Measurements from ENCODE around the gene CNTNAP5.

DNA sequence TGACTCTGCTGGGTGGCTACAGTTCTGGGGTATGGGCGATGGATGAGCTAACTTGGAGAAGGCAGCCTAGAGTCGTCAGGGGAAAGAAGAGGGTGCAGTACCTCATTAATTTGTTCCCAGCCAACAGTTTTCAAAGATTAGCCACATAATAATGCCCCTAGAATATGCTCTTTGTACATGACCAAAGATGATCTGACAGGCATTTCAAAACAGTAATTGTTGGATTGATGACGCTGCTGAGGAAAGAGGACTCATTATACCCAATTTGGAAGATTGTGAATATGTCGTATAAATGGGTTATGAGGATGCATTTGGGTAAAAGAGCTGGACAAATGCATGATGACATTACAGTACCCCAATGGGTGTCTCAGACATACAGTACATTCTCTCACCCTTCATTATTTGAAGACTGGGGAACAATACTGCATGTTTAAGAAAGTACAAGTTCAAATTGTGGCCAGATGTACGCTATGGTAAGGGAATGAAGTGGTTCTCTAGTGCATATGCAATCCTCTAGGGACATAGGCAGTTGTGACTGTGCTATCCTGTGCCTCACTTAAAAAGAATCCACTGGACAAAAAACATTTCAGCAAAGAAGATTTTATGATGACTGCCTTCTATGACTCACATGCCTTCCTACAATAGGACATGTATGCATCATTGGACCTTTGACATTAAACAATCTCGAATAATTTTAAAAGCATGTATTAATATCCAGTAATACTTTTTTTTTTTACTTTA lies 233.2 kb downstream of the CNTNAP5 start:
- TF ChIP-seq, protein P1, sequence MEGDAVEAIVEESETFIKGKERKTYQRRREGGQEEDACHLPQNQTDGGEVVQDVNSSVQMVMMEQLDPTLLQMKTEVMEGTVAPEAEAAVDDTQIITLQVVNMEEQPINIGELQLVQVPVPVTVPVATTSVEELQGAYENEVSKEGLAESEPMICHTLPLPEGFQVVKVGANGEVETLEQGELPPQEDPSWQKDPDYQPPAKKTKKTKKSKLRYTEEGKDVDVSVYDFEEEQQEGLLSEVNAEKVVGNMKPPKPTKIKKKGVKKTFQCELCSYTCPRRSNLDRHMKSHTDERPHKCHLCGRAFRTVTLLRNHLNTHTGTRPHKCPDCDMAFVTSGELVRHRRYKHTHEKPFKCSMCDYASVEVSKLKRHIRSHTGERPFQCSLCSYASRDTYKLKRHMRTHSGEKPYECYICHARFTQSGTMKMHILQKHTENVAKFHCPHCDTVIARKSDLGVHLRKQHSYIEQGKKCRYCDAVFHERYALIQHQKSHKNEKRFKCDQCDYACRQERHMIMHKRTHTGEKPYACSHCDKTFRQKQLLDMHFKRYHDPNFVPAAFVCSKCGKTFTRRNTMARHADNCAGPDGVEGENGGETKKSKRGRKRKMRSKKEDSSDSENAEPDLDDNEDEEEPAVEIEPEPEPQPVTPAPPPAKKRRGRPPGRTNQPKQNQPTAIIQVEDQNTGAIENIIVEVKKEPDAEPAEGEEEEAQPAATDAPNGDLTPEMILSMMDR (conservative IDR thresholded peaks at IDR 0.05 in 1 of 2, IDR thresholded peaks at IDR 0.05 in 1 of 2; ENCODE audit: extremely low read depth in 1 of 2, insufficient read depth in 1 of 2, low read depth in 1 of 2, low read length in 2 of 2) = no peak
- TF ChIP-seq EZH2 (IDR thresholded peaks at IDR 0.05; ENCODE audit: borderline replicate concordance, low read length) = no peak

Measured in mammary epithelial cell (primary cell).